Parathyroid adenoma (tissue), 2 donors: Measurements from ENCODE around the gene TCTN1.

ENCODE experiments used
- H2AFZ ChIP-seq: fragments of 300-600 bp; sonication (generic); one replicate; pipeline ENCODE4 v1.7.0; 2017; ENCODE audit warnings: antibody characterized with exemption, mild to moderate bottlenecking
- H3K27ac ChIP-seq: fragments of 300-600 bp; sonication (generic); one replicate; pipeline ENCODE4 v1.7.0; 2017
- H3K27me3 ChIP-seq: fragments of 300-600 bp; sonication (generic); one replicate; pipeline ENCODE4 v1.7.0; 2017; ENCODE audit warnings: low read length; ENCODE audit not compliant: control insufficient read depth, insufficient read depth
- H3K36me3 ChIP-seq: fragments of 300-600 bp; sonication (generic); one replicate; pipeline ENCODE4 v1.7.0; 2017; ENCODE audit warnings: low read length; ENCODE audit not compliant: control insufficient read depth, insufficient read depth
- H3K4me1 ChIP-seq: fragments of 300-600 bp; sonication (generic); one replicate; pipeline ENCODE4 v1.7.0; 2017; ENCODE audit warnings: control low read depth
- H3K4me2 ChIP-seq: fragments of 300-600 bp; sonication (generic); one replicate; pipeline ENCODE4 v1.7.0; 2017; ENCODE audit warnings: low read length
- H3K4me3 ChIP-seq: fragments of 300-600 bp; sonication (generic); one replicate; pipeline ENCODE4 v1.7.0; 2017; ENCODE audit warnings: low read depth, low read length
- H3K79me2 ChIP-seq: fragments of 300-600 bp; sonication (generic); one replicate; pipeline ENCODE4 v1.7.0; 2017; ENCODE audit warnings: control low read depth
- H3K9ac ChIP-seq: fragments of 300-600 bp; sonication (generic); one replicate; pipeline ENCODE4 v1.7.0; 2017; ENCODE audit warnings: mild to moderate bottlenecking
- H3K9me3 ChIP-seq: fragments of 300-600 bp; sonication (generic); one replicate; pipeline ENCODE4 v1.7.0; 2017; ENCODE audit warnings: low read length; ENCODE audit not compliant: control insufficient read depth
- TF ChIP-seq, protein P1 (sequence below): fragments of 300-600 bp; sonication (generic); IDR thresholded peaks from one replicate; pipeline ENCODE4 v1.7.0; 2017; ENCODE audit warnings: antibody characterized with exemption, mild to moderate bottlenecking
- donor health status: primary hyperparathyroidism.

TCTN1 gene

DNA sequence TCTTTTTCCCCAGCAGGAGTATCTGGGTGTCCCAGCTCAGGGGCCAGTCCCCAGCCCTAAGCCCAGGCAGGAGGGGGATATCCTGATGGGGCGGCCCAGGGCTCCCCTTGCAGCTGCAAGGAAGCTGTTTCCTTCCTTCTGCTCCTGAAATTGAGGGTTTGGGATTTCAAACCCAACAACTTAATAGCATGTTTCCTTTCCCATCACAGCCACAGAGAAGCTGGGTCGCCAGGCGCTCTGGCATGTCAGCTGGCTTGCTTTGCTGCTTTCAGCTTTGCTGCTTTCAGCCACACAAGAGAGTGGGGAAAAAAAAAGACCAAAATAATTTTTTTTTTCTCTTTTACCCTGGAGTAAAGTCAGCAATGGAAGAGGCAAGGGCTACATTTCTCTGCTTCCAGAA, 44.9 kb downstream of the TCTN1 start:
- Histone ChIP-seq H3K27me3 (no peaks in the 10 kb centered on the region), H3K36me3 (no peaks in the 10 kb centered on the region), H3K79me2 (no peaks in the 10 kb centered on the region), H2AFZ (no peak overlapping the region), H3K4me2 (no peak overlapping the region), H3K4me1 (no peaks in the 10 kb centered on the region), H3K27ac (no peak overlapping the region), H3K9ac (no peak overlapping the region), H3K4me3 (no peak overlapping the region), H3K9me3 (no peaks in the 10 kb centered on the region)
- TF ChIP-seq, protein P1, sequence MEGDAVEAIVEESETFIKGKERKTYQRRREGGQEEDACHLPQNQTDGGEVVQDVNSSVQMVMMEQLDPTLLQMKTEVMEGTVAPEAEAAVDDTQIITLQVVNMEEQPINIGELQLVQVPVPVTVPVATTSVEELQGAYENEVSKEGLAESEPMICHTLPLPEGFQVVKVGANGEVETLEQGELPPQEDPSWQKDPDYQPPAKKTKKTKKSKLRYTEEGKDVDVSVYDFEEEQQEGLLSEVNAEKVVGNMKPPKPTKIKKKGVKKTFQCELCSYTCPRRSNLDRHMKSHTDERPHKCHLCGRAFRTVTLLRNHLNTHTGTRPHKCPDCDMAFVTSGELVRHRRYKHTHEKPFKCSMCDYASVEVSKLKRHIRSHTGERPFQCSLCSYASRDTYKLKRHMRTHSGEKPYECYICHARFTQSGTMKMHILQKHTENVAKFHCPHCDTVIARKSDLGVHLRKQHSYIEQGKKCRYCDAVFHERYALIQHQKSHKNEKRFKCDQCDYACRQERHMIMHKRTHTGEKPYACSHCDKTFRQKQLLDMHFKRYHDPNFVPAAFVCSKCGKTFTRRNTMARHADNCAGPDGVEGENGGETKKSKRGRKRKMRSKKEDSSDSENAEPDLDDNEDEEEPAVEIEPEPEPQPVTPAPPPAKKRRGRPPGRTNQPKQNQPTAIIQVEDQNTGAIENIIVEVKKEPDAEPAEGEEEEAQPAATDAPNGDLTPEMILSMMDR = no peak

DNA sequence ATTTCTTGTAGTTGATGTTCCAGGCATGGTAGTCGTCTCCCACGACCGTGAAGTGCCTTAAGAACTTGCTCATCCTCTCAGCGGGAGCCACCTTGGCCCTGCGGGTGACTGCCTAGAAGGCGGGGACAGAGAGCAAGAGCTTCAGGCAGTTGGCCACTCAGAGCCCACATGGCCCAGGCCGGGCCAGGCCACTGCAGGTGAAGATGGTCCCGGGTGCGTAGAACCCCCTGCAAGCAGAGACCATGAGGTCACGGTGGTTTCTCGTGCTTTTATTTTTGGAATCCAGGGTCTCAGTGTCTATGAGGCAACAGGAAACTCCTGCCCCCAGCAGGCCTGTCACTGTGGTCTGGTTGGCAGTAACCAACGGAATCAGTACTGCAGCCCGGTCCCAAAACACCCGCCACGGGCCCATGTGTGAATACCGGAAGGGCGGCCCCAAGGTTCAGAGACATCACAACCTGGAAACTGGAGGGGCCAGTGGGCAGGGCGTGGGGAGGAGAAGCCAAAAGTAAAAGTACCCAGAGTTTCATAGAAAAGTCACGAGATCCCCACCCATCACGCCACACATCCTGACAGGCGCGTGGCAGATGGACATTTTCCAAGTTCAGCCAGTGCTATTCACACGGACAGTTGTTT, 47.5 kb downstream of the TCTN1 start:
- Histone ChIP-seq H3K79me2 (no peaks in the 10 kb centered on the region), H2AFZ (no peak overlapping the region), H3K27ac (no peak overlapping the region), H3K9me3 (peaks cover 2% of the 10 kb centered on the region), H3K4me1 (no peaks in the 10 kb centered on the region), H3K36me3 (no peaks in the 10 kb centered on the region), H3K4me2 (no peak overlapping the region), H3K27me3 (no peaks in the 10 kb centered on the region), H3K9ac (no peak overlapping the region), H3K4me3 (no peak overlapping the region)
- TF ChIP-seq, protein P1 = no peak

- Histone ChIP-seq H3K4me1 (no peaks in the 10 kb centered on the region), H3K4me2 (no peak overlapping the region), H2AFZ (no peak overlapping the region), H3K9me3 (peaks cover 2% of the 10 kb centered on the region), H3K36me3 (no peaks in the 10 kb centered on the region), H3K27ac (no peak overlapping the region), H3K9ac (no peak overlapping the region), H3K27me3 (no peaks in the 10 kb centered on the region), H3K79me2 (no peaks in the 10 kb centered on the region), H3K4me3 (no peak overlapping the region)
- TF ChIP-seq, protein P1 = no peak
Measured at GRCh38 chr12:110666892-110667291, 53.0 kb downstream of the TCTN1 start.

- Histone ChIP-seq H3K4me1 (no peaks in the 10 kb centered on the region), H3K27ac (no peak overlapping the region), H2AFZ (no peak overlapping the region), H3K4me2 (no peak overlapping the region), H3K4me3 (no peak overlapping the region), H3K36me3 (no peaks in the 10 kb centered on the region), H3K79me2 (no peaks in the 10 kb centered on the region), H3K9me3 (peaks cover 2% of the 10 kb centered on the region), H3K9ac (no peak overlapping the region), H3K27me3 (no peaks in the 10 kb centered on the region)
- TF ChIP-seq, protein P1 = no peak
Measured at GRCh38 chr12:110667671-110668070, 53.7 kb downstream of the TCTN1 start.
